ENCODE measurements around the gene ACSF2.

DNA sequence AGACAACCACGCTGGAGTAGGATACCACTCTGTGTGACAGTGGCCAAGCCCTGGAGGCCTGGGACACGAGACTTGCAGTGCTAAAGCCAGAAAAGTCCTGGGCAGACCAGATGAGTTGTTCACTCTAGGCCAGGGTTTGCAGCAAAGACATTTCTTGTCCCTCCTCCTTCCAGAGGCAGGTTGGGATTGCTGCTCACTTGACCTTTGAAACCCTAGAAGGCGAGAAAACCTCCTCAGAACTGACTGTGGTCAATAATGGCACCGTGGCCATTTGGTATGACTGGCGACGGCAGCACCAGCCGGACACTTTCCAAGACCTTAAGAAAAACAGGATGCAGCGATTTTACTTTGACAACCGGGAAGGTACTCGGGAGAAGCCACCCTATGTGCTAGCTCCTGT is 96.7 kb downstream of the ACSF2 start:
- TF ChIP-seq, protein P1, sequence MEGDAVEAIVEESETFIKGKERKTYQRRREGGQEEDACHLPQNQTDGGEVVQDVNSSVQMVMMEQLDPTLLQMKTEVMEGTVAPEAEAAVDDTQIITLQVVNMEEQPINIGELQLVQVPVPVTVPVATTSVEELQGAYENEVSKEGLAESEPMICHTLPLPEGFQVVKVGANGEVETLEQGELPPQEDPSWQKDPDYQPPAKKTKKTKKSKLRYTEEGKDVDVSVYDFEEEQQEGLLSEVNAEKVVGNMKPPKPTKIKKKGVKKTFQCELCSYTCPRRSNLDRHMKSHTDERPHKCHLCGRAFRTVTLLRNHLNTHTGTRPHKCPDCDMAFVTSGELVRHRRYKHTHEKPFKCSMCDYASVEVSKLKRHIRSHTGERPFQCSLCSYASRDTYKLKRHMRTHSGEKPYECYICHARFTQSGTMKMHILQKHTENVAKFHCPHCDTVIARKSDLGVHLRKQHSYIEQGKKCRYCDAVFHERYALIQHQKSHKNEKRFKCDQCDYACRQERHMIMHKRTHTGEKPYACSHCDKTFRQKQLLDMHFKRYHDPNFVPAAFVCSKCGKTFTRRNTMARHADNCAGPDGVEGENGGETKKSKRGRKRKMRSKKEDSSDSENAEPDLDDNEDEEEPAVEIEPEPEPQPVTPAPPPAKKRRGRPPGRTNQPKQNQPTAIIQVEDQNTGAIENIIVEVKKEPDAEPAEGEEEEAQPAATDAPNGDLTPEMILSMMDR (IDR thresholded peaks at IDR 0.05): no peak
- no peak for TF ChIP-seq POLR2A (IDR thresholded peaks at IDR 0.05; ENCODE audit: low read length)
- TF ChIP-seq HDAC2 (IDR thresholded peaks at IDR 0.05): no peak
